ENCODE results near the gene RBM20. TPM values are rescaled to one million over a fixed set of nuclear protein-coding genes. Genes with fewer than 3 reads are reported as not detected.
A peak's percentile ranks its signal among the peaks of the same experiment; 100 is the strongest.

The RBM20 gene
- total and polyA plus RNA-seq, 8 donors = under 0.01 to 6.2 (median 0.59) TPM; not detected in 2

- WGBS, 5 donors = 61 to 71% (median 63%) methylated on average over 5 of the region's 5 CpGs
- Histone ChIP-seq H3K4me3 (no peak overlapping the region), H3K4me1 (peaks cover 0 to 9% (median 5%) of the 10 kb centered on the region in 4 donors), H3K27ac (peak overlapping the region in 1 of 5 donors; percentile 80), H3K9me3 (no peaks in the 10 kb centered on the region), H3K27me3 (peaks cover 0 to 12% (median 2%) of the 10 kb centered on the region in 3 donors), H3K36me3 (no peaks in the 10 kb centered on the region)
- TF ChIP-seq POLR2A (IDR thresholded peaks at IDR 0.05) = no peak
- DNase-seq = no peak
- intact Hi-C loops (cut with DNase I; ENCODE audit: low total_unique reads) = no loop called here
These were observed 24.3 kb downstream of the RBM20 start for GRCh38 chr10:110668443-110668842.

DNA sequence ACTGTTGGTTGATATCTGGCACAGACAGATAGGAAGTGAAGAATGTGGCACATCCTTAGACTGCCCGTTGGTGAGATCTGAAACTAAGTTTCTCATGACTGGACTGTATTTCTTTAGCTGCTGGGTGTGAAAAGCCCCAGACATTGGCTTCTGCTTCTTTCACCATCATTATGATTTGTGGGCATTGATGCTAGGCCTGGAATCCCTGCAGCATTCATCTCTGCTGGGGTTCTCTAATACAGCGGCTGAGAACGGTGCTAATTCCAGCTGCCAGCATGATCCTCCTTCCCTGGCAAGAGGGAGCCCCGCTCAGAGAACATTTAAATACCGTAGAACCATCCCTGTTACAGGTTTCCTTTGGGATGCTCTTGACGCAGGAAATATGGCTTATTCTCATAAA lies 26.2 kb downstream of the RBM20 start:
- no peak overlapping the region for H3K4me3 ChIP-seq
- H3K4me1 ChIP-seq = peaks cover 0 to 9% (median 5%) of the 10 kb centered on the region in 4 donors
- H3K27ac ChIP-seq = no peak overlapping the region
- H3K36me3 ChIP-seq = no peaks in the 10 kb centered on the region
- intact Hi-C loops (cut with DNase I; ENCODE audit: low total_unique reads) = no loop called here
- TF ChIP-seq POLR2A (IDR thresholded peaks at IDR 0.05) = no peak
- TF ChIP-seq, protein P1, sequence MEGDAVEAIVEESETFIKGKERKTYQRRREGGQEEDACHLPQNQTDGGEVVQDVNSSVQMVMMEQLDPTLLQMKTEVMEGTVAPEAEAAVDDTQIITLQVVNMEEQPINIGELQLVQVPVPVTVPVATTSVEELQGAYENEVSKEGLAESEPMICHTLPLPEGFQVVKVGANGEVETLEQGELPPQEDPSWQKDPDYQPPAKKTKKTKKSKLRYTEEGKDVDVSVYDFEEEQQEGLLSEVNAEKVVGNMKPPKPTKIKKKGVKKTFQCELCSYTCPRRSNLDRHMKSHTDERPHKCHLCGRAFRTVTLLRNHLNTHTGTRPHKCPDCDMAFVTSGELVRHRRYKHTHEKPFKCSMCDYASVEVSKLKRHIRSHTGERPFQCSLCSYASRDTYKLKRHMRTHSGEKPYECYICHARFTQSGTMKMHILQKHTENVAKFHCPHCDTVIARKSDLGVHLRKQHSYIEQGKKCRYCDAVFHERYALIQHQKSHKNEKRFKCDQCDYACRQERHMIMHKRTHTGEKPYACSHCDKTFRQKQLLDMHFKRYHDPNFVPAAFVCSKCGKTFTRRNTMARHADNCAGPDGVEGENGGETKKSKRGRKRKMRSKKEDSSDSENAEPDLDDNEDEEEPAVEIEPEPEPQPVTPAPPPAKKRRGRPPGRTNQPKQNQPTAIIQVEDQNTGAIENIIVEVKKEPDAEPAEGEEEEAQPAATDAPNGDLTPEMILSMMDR (IDR thresholded peaks at IDR 0.05) = no peak
- no peak for TF ChIP-seq EP300 (IDR thresholded peaks at IDR 0.05)
- TF ChIP-seq POLR2AphosphoS5 (IDR thresholded peaks at IDR 0.05) = no peak
- H3K9me3 ChIP-seq = no peaks in the 10 kb centered on the region
- 84 to 90% (median 87%) methylated on average over 6 of the region's 6 CpGs for WGBS, 5 donors
- DNase-seq = no peak
- H3K27me3 ChIP-seq = peaks cover 0 to 12% (median 2%) of the 10 kb centered on the region in 3 donors

DNA sequence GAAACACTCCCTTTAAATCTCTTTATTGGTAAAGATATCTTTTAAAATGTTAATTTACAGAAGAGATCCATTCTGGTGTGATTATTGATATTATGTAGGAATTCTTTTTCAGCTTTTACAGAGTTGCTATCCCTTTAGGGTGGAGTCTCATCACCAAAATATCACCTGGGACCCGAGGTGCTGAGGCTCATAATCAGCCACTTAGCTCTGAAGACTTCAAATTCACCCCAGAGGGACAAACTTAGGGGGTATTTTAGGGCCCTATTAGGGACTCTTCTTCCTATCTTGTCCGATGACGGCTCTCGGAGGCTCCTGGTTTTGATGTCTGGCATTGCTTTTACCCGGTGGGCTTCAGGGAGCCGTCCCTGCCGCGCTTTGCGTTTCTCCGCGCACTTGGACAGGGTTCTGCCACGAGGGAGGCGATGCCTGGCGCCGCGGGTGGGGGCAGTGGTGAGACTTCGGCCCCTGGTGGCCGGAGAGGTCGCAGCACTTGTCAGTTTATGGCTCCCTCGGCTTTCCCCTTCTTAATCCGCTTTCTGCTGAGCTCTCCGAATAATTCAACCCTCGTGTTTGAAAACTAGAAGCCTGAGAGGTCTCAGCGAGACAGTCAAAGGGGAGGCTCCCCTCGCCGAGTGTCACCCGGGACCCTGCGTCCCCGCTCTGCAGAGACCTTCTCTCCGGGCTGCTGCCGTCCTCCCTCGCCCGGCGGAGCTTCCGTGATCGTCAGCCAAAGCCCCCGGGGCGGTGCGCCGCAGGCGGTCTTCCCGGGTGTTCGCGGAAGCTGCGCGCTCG lies 27.8 kb downstream of the RBM20 start:
- Histone ChIP-seq H3K36me3 (no peaks in the 10 kb centered on the region), H3K27me3 (peaks cover 0 to 3% (median 2%) of the 10 kb centered on the region in 3 donors), H3K4me1 (peaks cover 0 to 9% (median 5%) of the 10 kb centered on the region in 4 donors), H3K27ac (peak overlapping the region; percentile 16 to 84 (median 62)), H3K9me3 (no peaks in the 10 kb centered on the region), H3K4me3 (peak overlapping the region; percentile 52 to 65 (median 60))
- TF ChIP-seq, protein P1 (IDR thresholded peaks at IDR 0.05) = peak in 5 of 7 experiments; percentile 29 to 83 (median 71)
- TF ChIP-seq POLR2AphosphoS5 (IDR thresholded peaks at IDR 0.05) = no peak
- no peak for TF ChIP-seq EP300 (IDR thresholded peaks at IDR 0.05)
- no peak for TF ChIP-seq POLR2A (IDR thresholded peaks at IDR 0.05)
- intact Hi-C loops (cut with DNase I; ENCODE audit: low total_unique reads) = no loop called here
- peak; percentile 70 to 89 for DNase-seq
- WGBS, 5 donors = 0 to 3% (median 1%) methylated on average over 33 to 47 of the region's 47 CpGs

DNA sequence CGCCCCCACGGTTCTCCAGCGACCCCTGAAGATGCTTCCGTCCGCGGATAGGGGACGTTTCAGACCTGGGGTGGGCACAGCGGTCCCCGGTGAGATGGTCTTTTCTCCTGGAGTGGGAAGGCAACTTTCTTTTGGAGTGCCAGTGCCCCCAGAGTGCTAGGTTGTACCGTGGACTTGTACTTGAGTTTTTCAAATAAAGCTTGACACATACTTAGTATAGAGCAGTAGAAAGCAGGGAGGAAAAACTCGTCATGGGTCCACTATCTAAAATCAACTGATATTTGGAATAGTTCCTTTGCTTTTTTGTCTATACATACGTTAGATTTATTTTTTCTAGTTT lies 28.4 kb downstream of the RBM20 start:
- peaks cover 0 to 9% (median 5%) of the 10 kb centered on the region in 4 donors for H3K4me1 ChIP-seq
- intact Hi-C loops (cut with DNase I; ENCODE audit: low total_unique reads) = no loop called here
- peak overlapping the region; percentile 52 to 65 (median 60) for H3K4me3 ChIP-seq
- 3 to 6% (median 5%) methylated on average over 12 of the region's 12 CpGs for WGBS, 5 donors
- peaks cover 0 to 3% (median 2%) of the 10 kb centered on the region in 3 donors for H3K27me3 ChIP-seq
- TF ChIP-seq POLR2A (IDR thresholded peaks at IDR 0.05) (no peak), POLR2AphosphoS5 (IDR thresholded peaks at IDR 0.05) (no peak), EP300 (IDR thresholded peaks at IDR 0.05) (no peak)
- TF ChIP-seq, protein P1 (IDR thresholded peaks at IDR 0.05) = no peak
- DNase-seq = no peak
- peak overlapping the region; percentile 16 to 84 (median 62) for H3K27ac ChIP-seq
- no peaks in the 10 kb centered on the region for H3K36me3 ChIP-seq
- H3K9me3 ChIP-seq = no peaks in the 10 kb centered on the region

- TF ChIP-seq EP300 (IDR thresholded peaks at IDR 0.05) (no peak), POLR2A (IDR thresholded peaks at IDR 0.05) (no peak), POLR2AphosphoS5 (IDR thresholded peaks at IDR 0.05) (no peak)
- TF ChIP-seq, protein P1 (IDR thresholded peaks at IDR 0.05) = no peak
- intact Hi-C loops (cut with DNase I; ENCODE audit: low total_unique reads) = loop anchor here (5.0 kb wide), 1 partner anchor 64 kb away; no protein-coding TSS in a partner anchor
- WGBS, 5 donors = 60 to 70% (median 65%) methylated on average over 6 of the region's 6 CpGs
- Histone ChIP-seq H3K9me3 (no peaks in the 10 kb centered on the region), H3K4me1 (peaks cover 0 to 9% (median 9%) of the 10 kb centered on the region in 4 donors), H3K27ac (no peak overlapping the region), H3K27me3 (peaks cover 0 to 10% (median 0%) of the 10 kb centered on the region in 3 donors), H3K36me3 (no peaks in the 10 kb centered on the region), H3K4me3 (no peak overlapping the region)
- DNase-seq = no peak
These were observed 31.9 kb downstream of the RBM20 start for GRCh38 chr10:110676016-110676415.

Data from stomach (tissue), 9 donors.